Parathyroid adenoma (tissue), 2 donors: ENCODE data around the gene OSBPL5.

Source experiments
- H2AFZ ChIP-seq: fragments of 300-600 bp; sonication (generic); one replicate; pipeline ENCODE4 v1.7.0; 2017; ENCODE audit warnings: antibody characterized with exemption, mild to moderate bottlenecking
- H3K27ac ChIP-seq: fragments of 300-600 bp; sonication (generic); one replicate; pipeline ENCODE4 v1.7.0; 2017
- H3K27me3 ChIP-seq: fragments of 300-600 bp; sonication (generic); one replicate; pipeline ENCODE4 v1.7.0; 2017; ENCODE audit warnings: low read length; ENCODE audit not compliant: control insufficient read depth, insufficient read depth
- H3K36me3 ChIP-seq: fragments of 300-600 bp; sonication (generic); one replicate; pipeline ENCODE4 v1.7.0; 2017; ENCODE audit warnings: low read length; ENCODE audit not compliant: control insufficient read depth, insufficient read depth
- H3K4me1 ChIP-seq: fragments of 300-600 bp; sonication (generic); one replicate; pipeline ENCODE4 v1.7.0; 2017; ENCODE audit warnings: control low read depth
- H3K4me2 ChIP-seq: fragments of 300-600 bp; sonication (generic); one replicate; pipeline ENCODE4 v1.7.0; 2017; ENCODE audit warnings: low read length
- H3K4me3 ChIP-seq: fragments of 300-600 bp; sonication (generic); one replicate; pipeline ENCODE4 v1.7.0; 2017; ENCODE audit warnings: low read depth, low read length
- H3K79me2 ChIP-seq: fragments of 300-600 bp; sonication (generic); one replicate; pipeline ENCODE4 v1.7.0; 2017; ENCODE audit warnings: control low read depth
- H3K9ac ChIP-seq: fragments of 300-600 bp; sonication (generic); one replicate; pipeline ENCODE4 v1.7.0; 2017; ENCODE audit warnings: mild to moderate bottlenecking
- H3K9me3 ChIP-seq: fragments of 300-600 bp; sonication (generic); one replicate; pipeline ENCODE4 v1.7.0; 2017; ENCODE audit warnings: low read length; ENCODE audit not compliant: control insufficient read depth
- TF ChIP-seq, protein P1 (sequence below): fragments of 300-600 bp; sonication (generic); IDR thresholded peaks from one replicate; pipeline ENCODE4 v1.7.0; 2017; ENCODE audit warnings: antibody characterized with exemption, mild to moderate bottlenecking
- donor health status: primary hyperparathyroidism.

The OSBPL5 gene

GRCh38 chr11:3086671-3087150 lies 78.4 kb downstream of the OSBPL5 start:
- H3K9ac ChIP-seq, result no peak overlapping the region
- H3K4me3 ChIP-seq, result no peak overlapping the region
- no peaks in the 10 kb centered on the region for H3K36me3 ChIP-seq
- no peaks in the 10 kb centered on the region for H3K4me1 ChIP-seq
- TF ChIP-seq, protein P1, sequence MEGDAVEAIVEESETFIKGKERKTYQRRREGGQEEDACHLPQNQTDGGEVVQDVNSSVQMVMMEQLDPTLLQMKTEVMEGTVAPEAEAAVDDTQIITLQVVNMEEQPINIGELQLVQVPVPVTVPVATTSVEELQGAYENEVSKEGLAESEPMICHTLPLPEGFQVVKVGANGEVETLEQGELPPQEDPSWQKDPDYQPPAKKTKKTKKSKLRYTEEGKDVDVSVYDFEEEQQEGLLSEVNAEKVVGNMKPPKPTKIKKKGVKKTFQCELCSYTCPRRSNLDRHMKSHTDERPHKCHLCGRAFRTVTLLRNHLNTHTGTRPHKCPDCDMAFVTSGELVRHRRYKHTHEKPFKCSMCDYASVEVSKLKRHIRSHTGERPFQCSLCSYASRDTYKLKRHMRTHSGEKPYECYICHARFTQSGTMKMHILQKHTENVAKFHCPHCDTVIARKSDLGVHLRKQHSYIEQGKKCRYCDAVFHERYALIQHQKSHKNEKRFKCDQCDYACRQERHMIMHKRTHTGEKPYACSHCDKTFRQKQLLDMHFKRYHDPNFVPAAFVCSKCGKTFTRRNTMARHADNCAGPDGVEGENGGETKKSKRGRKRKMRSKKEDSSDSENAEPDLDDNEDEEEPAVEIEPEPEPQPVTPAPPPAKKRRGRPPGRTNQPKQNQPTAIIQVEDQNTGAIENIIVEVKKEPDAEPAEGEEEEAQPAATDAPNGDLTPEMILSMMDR, result no peak
- no peaks in the 10 kb centered on the region for H3K27me3 ChIP-seq
- H3K27ac ChIP-seq, result no peak overlapping the region
- no peaks in the 10 kb centered on the region for H3K9me3 ChIP-seq
- no peaks in the 10 kb centered on the region for H3K79me2 ChIP-seq
- no peak overlapping the region for H2AFZ ChIP-seq
- no peak overlapping the region for H3K4me2 ChIP-seq

DNA sequence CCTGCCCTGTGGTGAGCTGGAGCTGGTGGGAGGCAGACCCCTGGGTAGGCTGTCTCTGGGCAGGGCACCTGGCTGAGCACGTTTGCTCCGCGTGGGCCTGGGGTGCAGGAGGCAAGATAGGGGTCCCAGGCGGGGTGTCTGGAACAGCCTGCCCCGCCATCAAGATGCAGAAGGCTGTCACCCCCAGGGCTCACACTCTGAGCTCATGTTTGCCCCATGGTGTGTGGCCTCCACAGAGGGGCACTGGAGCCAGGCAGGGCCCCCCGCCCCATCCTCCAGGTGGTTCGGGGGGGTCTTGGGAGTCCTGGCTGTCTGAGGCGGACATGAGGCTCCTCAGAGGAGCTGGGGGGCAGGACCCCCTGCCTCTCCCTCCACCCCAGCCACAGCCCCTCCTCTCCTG lies 79.0 kb downstream of the OSBPL5 start:
- Histone ChIP-seq H3K36me3 (no peaks in the 10 kb centered on the region), H3K9ac (no peak overlapping the region), H3K4me2 (no peak overlapping the region), H2AFZ (no peak overlapping the region), H3K4me1 (no peaks in the 10 kb centered on the region), H3K4me3 (no peak overlapping the region), H3K27ac (no peak overlapping the region), H3K27me3 (no peaks in the 10 kb centered on the region), H3K9me3 (no peaks in the 10 kb centered on the region), H3K79me2 (no peaks in the 10 kb centered on the region)
- TF ChIP-seq, protein P1, result no peak

GRCh38 chr11:3085052-3085451 lies 80.1 kb downstream of the OSBPL5 start:
- TF ChIP-seq, protein P1, result no peak
- Histone ChIP-seq H3K4me2 (no peak overlapping the region), H3K27ac (no peak overlapping the region), H3K9me3 (no peaks in the 10 kb centered on the region), H2AFZ (no peak overlapping the region), H3K79me2 (no peaks in the 10 kb centered on the region), H3K4me3 (no peak overlapping the region), H3K9ac (no peak overlapping the region), H3K36me3 (no peaks in the 10 kb centered on the region), H3K27me3 (no peaks in the 10 kb centered on the region), H3K4me1 (no peaks in the 10 kb centered on the region)

- Histone ChIP-seq H3K4me3 (no peak overlapping the region), H3K9ac (no peak overlapping the region), H3K9me3 (no peaks in the 10 kb centered on the region), H3K79me2 (no peaks in the 10 kb centered on the region), H2AFZ (no peak overlapping the region), H3K36me3 (no peaks in the 10 kb centered on the region), H3K27me3 (no peaks in the 10 kb centered on the region), H3K27ac (no peak overlapping the region), H3K4me2 (no peak overlapping the region), H3K4me1 (no peaks in the 10 kb centered on the region)
- TF ChIP-seq, protein P1, result no peak
Measured at GRCh38 chr11:3083321-3083720, 81.8 kb downstream of the OSBPL5 start.

GRCh38 chr11:3081386-3081751 lies 83.7 kb downstream of the OSBPL5 start:
- H3K4me1 ChIP-seq, result no peaks in the 10 kb centered on the region
- no peak overlapping the region for H3K4me2 ChIP-seq

More at GRCh38 chr11:3081386-3081751, 83.7 kb downstream of the OSBPL5 start:
- Histone ChIP-seq H2AFZ (no peak overlapping the region), H3K9me3 (no peaks in the 10 kb centered on the region), H3K27ac (no peak overlapping the region), H3K9ac (no peak overlapping the region), H3K36me3 (no peaks in the 10 kb centered on the region), H3K79me2 (no peaks in the 10 kb centered on the region), H3K4me3 (no peak overlapping the region), H3K27me3 (no peaks in the 10 kb centered on the region)
- TF ChIP-seq, protein P1, result no peak
